Right atrium auricular region (tissue), 2 donors: ENCODE results near the gene MYO10. TPM values are rescaled to one million over a fixed set of nuclear protein-coding genes. Genes with fewer than 3 reads are reported as not detected.
"Not testable (repeated sequence)": the region's sequence is repeated elsewhere in the genome, so short reads cannot be mapped to it uniquely, and the experiment has no call there.

Experiments used
- DNase-seq: peaks from one replicate; pipeline ENCODE4 v3.0.0-alpha.2; 2019; ENCODE audit warnings: low spot score
- H3K27ac ChIP-seq, 2 donors: fragments of 200-600 bp; sonication (generic); 1 replicate in 1 of 2; 2 replicates in 1 of 2; pipeline ENCODE4 v1.5.1; 2016 to 2019
- H3K27me3 ChIP-seq, 2 donors: fragments of 200-600 bp; sonication (generic); one replicate each; pipeline versions ENCODE4 v1.5.1 to v1.6.0; 2017 to 2019
- H3K36me3 ChIP-seq: fragments of 200-600 bp; sonication (generic); one replicate; pipeline ENCODE4 v1.5.1; 2016
- H3K4me1 ChIP-seq, 2 donors: fragments of 200-600 bp; sonication (generic); one replicate each; pipeline versions ENCODE4 v1.5.1 to v1.6.0; 2017 to 2019
- H3K4me3 ChIP-seq, 2 donors: fragments of 200-600 bp; sonication (generic); 1 replicate in 1 of 2; 2 replicates in 1 of 2; pipeline ENCODE4 v1.5.1; 2017 to 2019; ENCODE audit warnings: mild to moderate bottlenecking in 1 of 2, moderate library complexity in 1 of 2
- H3K9me3 ChIP-seq, 2 donors: fragments of 200-600 bp; sonication (generic); one replicate each; pipeline ENCODE4 v1.5.1; 2019
- CTCF ChIP-seq, 2 donors: fragments of 200-600 bp; sonication (generic); IDR thresholded peaks; one replicate each; pipeline ENCODE4 v1.5.1; 2019; ENCODE audit warnings: antibody characterized with exemption in 2 of 2
- total RNA-seq, 2 donors: library from RNA; depleted of rRNA; stranded (reverse); fragments of >200 nt; gene quantifications; one replicate each; pipeline ENCODE4 v1.1.0, GENCODE V29; 2016

Gene MYO10
- 1 to 10 TPM; 3.8 to 5.5 TPM for total RNA-seq

DNA sequence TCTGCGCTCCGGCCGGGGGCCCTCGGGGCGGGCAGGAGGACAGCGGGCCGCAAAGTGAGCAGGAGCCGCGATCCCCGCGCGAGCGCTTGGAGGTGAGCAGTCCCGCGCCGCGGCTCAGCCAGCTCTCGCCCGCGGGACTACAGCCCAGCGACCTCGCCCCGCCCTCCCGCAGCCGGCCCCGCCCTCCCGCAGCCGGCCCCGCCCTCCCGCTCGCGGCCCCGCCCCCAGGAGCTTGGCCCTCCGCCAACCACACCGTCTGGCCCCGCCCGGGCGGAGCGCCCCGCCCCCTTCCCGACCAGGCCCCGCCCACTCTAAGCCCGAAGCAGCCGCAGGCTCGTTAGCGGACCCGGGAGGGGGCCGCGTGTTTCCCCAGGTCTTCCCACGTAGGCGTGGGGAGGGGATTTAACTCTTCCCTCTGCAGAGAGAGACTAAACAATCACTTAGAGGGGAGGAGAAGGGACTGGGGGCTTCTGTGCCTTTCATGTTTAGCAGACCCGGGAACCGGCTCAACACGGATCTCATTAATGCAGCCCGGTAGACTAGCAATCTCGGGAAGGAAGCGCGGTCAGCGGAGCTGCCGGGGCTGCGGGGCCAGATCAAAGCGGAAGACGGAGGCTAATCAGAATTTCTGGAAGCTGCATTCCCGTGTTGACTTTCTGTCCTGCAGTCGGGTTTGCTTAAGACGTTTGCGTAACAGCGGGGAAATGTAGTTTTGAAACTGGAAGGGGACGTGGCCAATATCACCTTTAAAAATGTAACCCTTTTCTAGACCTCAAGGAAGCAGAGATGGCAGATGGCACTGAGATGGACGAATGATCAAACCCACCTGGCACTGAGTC, at the start of gene MYO10:
TSS of gene MYO10 (minus strand) at position 139 of the 839 bp plus-strand sequence. CDS start 480 bp downstream, outside the sequence.
- peaks cover 7 to 13% of the 10 kb centered on the region in 2 donors for H3K27me3 ChIP-seq

DNA sequence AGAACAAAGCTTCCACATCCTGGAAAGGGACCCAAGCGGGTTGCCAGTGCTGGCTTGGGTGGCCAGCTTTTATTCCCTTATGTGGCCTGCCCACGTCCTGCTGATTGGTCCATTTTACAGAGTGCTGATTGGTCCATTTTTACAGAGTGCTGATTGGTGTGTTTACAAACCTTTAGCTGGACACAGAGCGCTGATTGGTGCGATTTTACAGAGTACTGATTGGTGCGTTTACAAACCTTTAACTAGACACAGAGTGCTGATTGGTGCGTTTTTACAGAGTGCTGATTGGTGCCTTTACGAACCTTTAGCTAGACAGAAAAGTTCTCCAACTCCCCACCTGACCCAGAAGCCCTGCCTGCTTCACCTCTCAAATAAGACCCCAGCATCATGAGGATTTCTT, 49.2 kb upstream of the MYO10 start:
- not testable (repeated sequence) for H3K4me3 ChIP-seq, H3K27ac ChIP-seq, H3K27me3 ChIP-seq, H3K36me3 ChIP-seq, DNase-seq, H3K9me3 ChIP-seq, H3K4me1 ChIP-seq

More for the DNA sequence above, at the start of gene MYO10:
- peak; percentile 68 for DNase-seq
- Histone ChIP-seq H3K36me3 (no peaks in the 10 kb centered on the region), H3K9me3 (no peaks in the 10 kb centered on the region), H3K4me1 (peaks cover 0 to 7% of the 10 kb centered on the region in 2 donors), H3K4me3 (peak within 1 kb of the TSS; percentile 51 to 62), H3K27ac (peak within 1 kb of the TSS; percentile 37 to 66)
- no peak for TF ChIP-seq CTCF (IDR thresholded peaks at IDR 0.05)

DNA sequence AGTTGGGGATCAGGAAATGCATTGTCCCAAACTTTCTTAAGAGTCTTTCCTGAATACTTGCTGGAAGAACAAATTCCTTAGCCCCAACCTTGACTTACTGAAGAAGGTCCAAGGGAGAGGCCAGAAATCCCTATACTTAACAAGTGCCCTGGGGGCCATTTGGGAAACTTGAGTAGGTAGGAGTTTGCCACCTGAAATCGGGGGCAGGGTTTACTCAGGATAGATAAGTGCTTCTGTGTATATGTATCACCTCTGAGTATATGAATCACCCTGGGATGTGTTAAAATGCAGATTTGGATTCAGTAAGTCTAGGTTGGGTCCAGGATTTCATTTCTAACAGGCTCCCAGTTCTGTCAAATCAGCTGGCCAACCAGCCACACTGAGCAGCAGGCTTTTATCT, 47.9 kb upstream of the MYO10 start:
- no peak overlapping the region for H3K27ac ChIP-seq
- H3K36me3 ChIP-seq = no peaks in the 10 kb centered on the region
- no peaks in the 10 kb centered on the region for H3K4me1 ChIP-seq
- H3K4me3 ChIP-seq = no peak overlapping the region
- TF ChIP-seq CTCF (IDR thresholded peaks at IDR 0.05) = no peak
- no peaks in the 10 kb centered on the region for H3K9me3 ChIP-seq
- no peaks in the 10 kb centered on the region for H3K27me3 ChIP-seq
- no peak for DNase-seq

DNA sequence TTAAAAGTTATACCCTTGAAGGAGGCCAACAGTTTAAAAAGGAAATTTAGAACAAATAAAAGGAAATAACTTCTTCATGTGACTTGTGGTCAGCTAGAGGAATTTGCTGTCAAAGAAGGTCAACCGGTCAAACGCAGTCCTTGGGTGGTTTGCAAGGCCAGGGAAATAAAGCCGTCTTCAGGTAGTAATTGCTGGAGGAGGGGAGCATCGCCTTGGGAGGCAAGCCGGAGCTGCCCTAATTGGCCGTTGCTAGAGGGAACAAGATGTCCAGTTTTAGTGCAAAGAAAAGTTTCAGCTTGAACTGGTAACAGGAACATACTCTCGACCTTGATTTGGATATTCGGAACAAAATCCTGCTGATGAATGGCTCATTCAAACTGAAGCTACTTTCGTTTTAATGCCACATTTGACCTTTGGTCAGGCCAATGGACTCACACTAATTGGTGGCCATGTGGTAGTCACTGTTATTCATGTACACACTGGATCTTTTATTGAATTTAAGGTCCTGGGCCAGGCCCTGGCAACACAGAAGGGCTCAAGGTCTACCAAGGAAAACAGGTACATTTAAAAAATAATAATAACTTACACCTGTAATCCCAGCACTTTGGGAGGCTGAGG, 47.0 kb upstream of the MYO10 start:
- Histone ChIP-seq H3K9me3 (no peaks in the 10 kb centered on the region), H3K36me3 (no peaks in the 10 kb centered on the region), H3K4me3 (no peak overlapping the region), H3K27ac (no peak overlapping the region), H3K27me3 (no peaks in the 10 kb centered on the region), H3K4me1 (no peaks in the 10 kb centered on the region)
- no peak for TF ChIP-seq CTCF (IDR thresholded peaks at IDR 0.05)
- no peak for DNase-seq

- Histone ChIP-seq H3K36me3 (no peaks in the 10 kb centered on the region), H3K9me3 (no peaks in the 10 kb centered on the region), H3K4me1 (no peaks in the 10 kb centered on the region), H3K4me3 (no peak overlapping the region), H3K27ac (no peak overlapping the region), H3K27me3 (no peaks in the 10 kb centered on the region)
- no peak for DNase-seq
- no peak for TF ChIP-seq CTCF (IDR thresholded peaks at IDR 0.05)
Measured at GRCh38 chr5:16981700-16982099, 45.6 kb upstream of the MYO10 start.

GRCh38 chr5:16980983-16981382, 44.9 kb upstream of the MYO10 start:
- no peaks in the 10 kb centered on the region for H3K9me3 ChIP-seq
- no peak for DNase-seq
- no peaks in the 10 kb centered on the region for H3K4me1 ChIP-seq
- H3K27me3 ChIP-seq = no peaks in the 10 kb centered on the region
- H3K36me3 ChIP-seq = no peaks in the 10 kb centered on the region
- H3K4me3 ChIP-seq = no peak overlapping the region
- H3K27ac ChIP-seq = no peak overlapping the region
- TF ChIP-seq CTCF (IDR thresholded peaks at IDR 0.05) = no peak
